Loucy (cell line): Measurements from ENCODE around the gene PAQR9.

Source experiments
- CTCF ChIP-seq: fragments of 200-600 bp; sonication (generic); conservative IDR thresholded peaks from 2 replicates; pipeline ENCODE4 v1.5.1; 2014; ENCODE audit warnings: mild to moderate bottlenecking, antibody characterized with exemption, low read length
- EZH2phosphoT487 ChIP-seq: fragments of 200-600 bp; IDR thresholded peaks from 2 replicates; pipeline ENCODE4 v1.6.1; 2018; ENCODE audit warnings: antibody characterized with exemption, mild to moderate bottlenecking, moderate library complexity, borderline replicate concordance

DNA sequence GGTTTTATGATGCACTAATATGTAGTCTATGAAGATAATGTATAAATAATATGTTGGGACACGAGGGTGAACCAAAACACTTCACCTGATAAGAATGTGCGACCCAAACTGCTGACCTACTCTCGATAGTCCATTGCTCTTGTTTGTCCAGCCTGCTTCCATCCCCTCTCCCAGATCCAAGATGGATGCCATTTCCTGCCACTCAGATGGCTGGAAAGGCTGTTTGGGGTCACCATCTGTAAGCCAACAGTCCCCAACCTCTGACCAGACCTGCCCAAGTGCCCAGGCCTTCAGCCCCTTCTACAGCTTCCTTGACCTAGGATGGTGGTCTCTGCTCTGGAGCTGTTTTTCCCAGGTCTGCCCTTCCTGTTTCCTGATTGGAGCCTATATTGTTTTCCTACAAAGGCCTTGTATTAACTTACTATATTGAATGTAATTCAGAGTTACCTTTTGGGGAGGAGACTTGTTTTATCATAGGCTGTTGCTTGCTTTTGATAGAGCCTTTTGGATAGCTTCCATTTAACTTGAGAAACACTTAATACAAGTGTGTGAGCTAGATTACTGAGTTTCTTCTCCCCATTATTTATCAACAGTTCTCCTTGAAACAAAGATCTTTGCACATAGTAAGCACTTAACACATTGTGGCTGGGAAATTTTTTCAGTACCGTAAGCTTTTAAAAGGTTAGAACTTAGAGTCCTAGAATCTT, 5.0 kb upstream of the PAQR9 start:
- TF ChIP-seq CTCF (no peak), EZH2phosphoT487 (no peak)
